ENCODE results near the gene CLEC1A.

The CLEC1A gene

GRCh38 chr12:10094646-10095395 lies 4.0 kb downstream of the CLEC1A start:
- no peak for DNase-seq (ENCODE audit: low read depth, low spot score)
- no peak overlapping the region for H3K4me3 ChIP-seq (ENCODE audit: low read depth, low read length)
- TF ChIP-seq CTCF (IDR thresholded peaks at IDR 0.05; ENCODE audit: low read depth, low read length) = no peak
- in situ Hi-C loops (cut with HindIII; ENCODE audit: low sequenced_read_pairs) = no loop called here

- no peak overlapping the region for H3K4me3 ChIP-seq (ENCODE audit: low read depth, low read length)
- no peak for DNase-seq (ENCODE audit: low read depth, low spot score)
- in situ Hi-C loops (cut with HindIII; ENCODE audit: low sequenced_read_pairs) = no loop called here
- no peak for TF ChIP-seq CTCF (IDR thresholded peaks at IDR 0.05; ENCODE audit: low read depth, low read length)
These were observed 9.6 kb downstream of the CLEC1A start for GRCh38 chr12:10088955-10089900.

GRCh38 chr12:10088031-10088430 lies 10.8 kb downstream of the CLEC1A start:
- H3K4me3 ChIP-seq (ENCODE audit: low read depth, low read length) = no peak overlapping the region
- in situ Hi-C loops (cut with HindIII; ENCODE audit: low sequenced_read_pairs) = no loop called here
- TF ChIP-seq CTCF (IDR thresholded peaks at IDR 0.05; ENCODE audit: low read depth, low read length) = no peak
- no peak for DNase-seq (ENCODE audit: low read depth, low spot score)

GRCh38 chr12:10086387-10086786 lies 12.4 kb downstream of the CLEC1A start:
- in situ Hi-C loops (cut with HindIII; ENCODE audit: low sequenced_read_pairs) = no loop called here
- no peak overlapping the region for H3K4me3 ChIP-seq (ENCODE audit: low read depth, low read length)
- DNase-seq (ENCODE audit: low read depth, low spot score) = no peak
- TF ChIP-seq CTCF (IDR thresholded peaks at IDR 0.05; ENCODE audit: low read depth, low read length) = no peak

GRCh38 chr12:10084733-10085132 lies 14.1 kb downstream of the CLEC1A start:
- no peak for DNase-seq (ENCODE audit: low read depth, low spot score)
- in situ Hi-C loops (cut with HindIII; ENCODE audit: low sequenced_read_pairs) = no loop called here
- H3K4me3 ChIP-seq (ENCODE audit: low read depth, low read length) = no peak overlapping the region
- no peak for TF ChIP-seq CTCF (IDR thresholded peaks at IDR 0.05; ENCODE audit: low read depth, low read length)

GRCh38 chr12:10082117-10082874 lies 16.5 kb downstream of the CLEC1A start:
- H3K4me3 ChIP-seq (ENCODE audit: low read depth, low read length) = no peak overlapping the region
- DNase-seq (ENCODE audit: low read depth, low spot score) = no peak
- TF ChIP-seq CTCF (IDR thresholded peaks at IDR 0.05; ENCODE audit: low read depth, low read length) = no peak
- in situ Hi-C loops (cut with HindIII; ENCODE audit: low sequenced_read_pairs) = no loop called here
